Peyer's patch (tissue), 4 donors: Measurements from ENCODE around the gene CHKA. TPM values are rescaled to one million over a fixed set of nuclear protein-coding genes. Genes with fewer than 3 reads are reported as not detected.

Source experiments
- DNase-seq, 3 donors: peaks; one replicate each; pipeline ENCODE4 v3.0.0-alpha.2; 2017 to 2019
- H3K27ac ChIP-seq, 4 donors: fragments of 200-600 bp; sonication (generic); one replicate each; pipeline ENCODE4 v1.5.1; 2016 to 2019
- H3K27me3 ChIP-seq, 2 donors: fragments of 200-600 bp; sonication (generic); one replicate each; pipeline ENCODE4 v1.5.1; 2019
- H3K36me3 ChIP-seq, 3 donors: fragments of 200-600 bp; sonication (generic); one replicate each; pipeline ENCODE4 v1.5.1; 2016 to 2019
- H3K4me1 ChIP-seq, 4 donors: fragments of 200-600 bp; sonication (generic); one replicate each; pipeline ENCODE4 v1.5.1; 2016 to 2019
- H3K4me3 ChIP-seq, 4 donors: fragments of 200-600 bp; sonication (generic); 1 replicate in 3 of 4; 2 replicates in 1 of 4; pipeline ENCODE4 v1.5.1; 2016 to 2019; ENCODE audit warnings: mild to moderate bottlenecking in 1 of 4
- H3K9me3 ChIP-seq, 4 donors: fragments of 200-600 bp; sonication (generic); one replicate each; pipeline ENCODE4 v1.5.1; 2016 to 2019; ENCODE audit warnings: mild to moderate bottlenecking in 1 of 4
- CTCF ChIP-seq, 6 experiments: fragments of 450-650 bp in 4 of 6; fragments of 200-600 bp in 2 of 6; sonication (generic) in 1 of 6; IDR thresholded peaks; one replicate each; pipeline ENCODE4 v1.5.1; 2017 to 2019; ENCODE audit warnings: antibody characterized with exemption in 6 of 6, mild to moderate bottlenecking in 3 of 6, moderate library complexity in 1 of 6
- POLR2A ChIP-seq, 2 donors: fragments of 450-650 bp; IDR thresholded peaks; one replicate each; pipeline ENCODE4 v1.5.1; 2017; ENCODE audit warnings: antibody characterized with exemption in 2 of 2, mild to moderate bottlenecking in 2 of 2, moderate library complexity in 2 of 2
- total RNA-seq, 4 donors: library from RNA; depleted of rRNA; stranded (reverse); fragments of >200 nt; gene quantifications; one replicate each; pipeline ENCODE4 v1.1.0, GENCODE V29; 2016

Gene CHKA
- total RNA-seq, 4 donors from 2014 or later, result 41.3 to 179 (median 130) TPM

GRCh38 chr11:68014157-68014946 lies 106.8 kb downstream of the CHKA start:
- TF ChIP-seq POLR2A (IDR thresholded peaks at IDR 0.05) (peak in 1 of 2 donors; percentile 78), CTCF (IDR thresholded peaks at IDR 0.05) (no peak)
- Histone ChIP-seq H3K4me1 (peaks cover 10 to 54% (median 11%) of the 10 kb centered on the region in 4 donors), H3K27ac (peak overlapping the region in 3 of 4 donors; percentile 59 to 91 (median 79)), H3K4me3 (peak overlapping the region in 1 of 4 donors; percentile 2), H3K27me3 (no peaks in the 10 kb centered on the region), H3K36me3 (no peaks in the 10 kb centered on the region), H3K9me3 (no peaks in the 10 kb centered on the region)
- peak in 2 of 3 donors; percentile 81 to 87 for DNase-seq

- no peak for TF ChIP-seq POLR2A (IDR thresholded peaks at IDR 0.05)
- TF ChIP-seq CTCF (IDR thresholded peaks at IDR 0.05), result no peak
- Histone ChIP-seq H3K9me3 (no peaks in the 10 kb centered on the region), H3K27ac (peak overlapping the region in 3 of 4 donors; percentile 59 to 91 (median 79)), H3K4me1 (peaks cover 11 to 61% (median 14%) of the 10 kb centered on the region in 4 donors), H3K27me3 (no peaks in the 10 kb centered on the region), H3K4me3 (no peak overlapping the region), H3K36me3 (no peaks in the 10 kb centered on the region)
- DNase-seq, result no peak
These were observed 107.5 kb downstream of the CHKA start for GRCh38 chr11:68013611-68014156.

GRCh38 chr11:68012843-68013610 lies 108.2 kb downstream of the CHKA start:
- Histone ChIP-seq H3K9me3 (no peaks in the 10 kb centered on the region), H3K27ac (peak overlapping the region in 3 of 4 donors; percentile 10 to 91 (median 79)), H3K4me1 (peaks cover 11 to 68% (median 15%) of the 10 kb centered on the region in 4 donors), H3K4me3 (no peak overlapping the region), H3K36me3 (no peaks in the 10 kb centered on the region), H3K27me3 (no peaks in the 10 kb centered on the region)
- TF ChIP-seq CTCF (IDR thresholded peaks at IDR 0.05) (no peak), POLR2A (IDR thresholded peaks at IDR 0.05) (no peak)
- DNase-seq, result no peak

GRCh38 chr11:68012044-68012842 lies 108.9 kb downstream of the CHKA start:
- no peak for TF ChIP-seq CTCF (IDR thresholded peaks at IDR 0.05)
- no peak for TF ChIP-seq POLR2A (IDR thresholded peaks at IDR 0.05)
- Histone ChIP-seq H3K4me3 (no peak overlapping the region), H3K27me3 (no peaks in the 10 kb centered on the region), H3K9me3 (no peaks in the 10 kb centered on the region), H3K4me1 (peaks cover 11 to 71% (median 15%) of the 10 kb centered on the region in 4 donors), H3K36me3 (no peaks in the 10 kb centered on the region), H3K27ac (peak overlapping the region in 2 of 4 donors; percentile 10 to 91)
- no peak for DNase-seq
